Transverse colon (tissue), 4 donors: Measurements from ENCODE around the gene DDX49.

Experiments
- CTCF ChIP-seq, 5 experiments: fragments of 200-600 bp in 3 of 5; fragments of 450-650 bp in 2 of 5; sonication (generic) in 3 of 5; IDR thresholded peaks; 1 replicate in 2 of 5; 2 replicates in 3 of 5; pipeline ENCODE4 v1.5.1; 2016 to 2017; ENCODE audit warnings: antibody characterized with exemption in 5 of 5, inconsistent platforms in 3 of 5, mild to moderate bottlenecking in 2 of 5, moderate library complexity in 1 of 5
- POLR2A ChIP-seq: fragments of 450-650 bp; IDR thresholded peaks from one replicate; pipeline ENCODE4 v1.6.1; 2016; ENCODE audit warnings: antibody characterized with exemption, mild to moderate bottlenecking, moderate library complexity
- POLR2AphosphoS5 ChIP-seq, 3 donors: sonication (generic); formaldehyde crosslinking; IDR thresholded peaks; one replicate each; pipeline ENCODE4 v1.6.1; 2016; ENCODE audit warnings: antibody characterized with exemption in 3 of 3

- no peak for TF ChIP-seq POLR2A
- TF ChIP-seq CTCF (IDR thresholded peaks at IDR 0.05): no peak
- TF ChIP-seq POLR2AphosphoS5 (IDR thresholded peaks at IDR 0.05): no peak
These were observed 48.0 kb upstream of the DDX49 start for GRCh38 chr19:18871543-18871942.
